Lung (tissue), 12 donors: Measurements from ENCODE around the gene UBE2H. TPM values are rescaled to one million over a fixed set of nuclear protein-coding genes. Genes with fewer than 3 reads are reported as not detected.
A peak's percentile ranks its signal among the peaks of the same experiment; 100 is the strongest.

Experiments
- ATAC-seq: fragments of 200-7000 bp; cut with Tn5 transposase; one replicate; pipeline ENCODE4 v1.9.1; 2020; ENCODE audit warnings: moderate number of reproducible peaks; ENCODE audit not compliant: insufficient read depth, low FRiP score
- DNase-seq, 3 donors: peaks; one replicate each; pipeline ENCODE4 v3.0.0-alpha.2; 2013 to 2017
- H3K27ac ChIP-seq, 2 donors: one replicate each; pipeline ENCODE4 v1.5.1; 2013; ENCODE audit warnings: mild to moderate bottlenecking in 2 of 2, moderate library complexity in 2 of 2, control low read depth in 1 of 2, inconsistent platforms in 1 of 2, low read depth in 1 of 2, low read length in 1 of 2
- H3K27me3 ChIP-seq, 3 donors: one replicate each; pipeline ENCODE4 v1.5.1; 2013; ENCODE audit warnings: low read length in 2 of 3; ENCODE audit not compliant: control insufficient read depth in 3 of 3, insufficient read depth in 3 of 3
- H3K36me3 ChIP-seq, 4 donors: one replicate each; pipeline ENCODE4 v1.5.1; 2013; ENCODE audit warnings: low read length in 4 of 4, mild to moderate bottlenecking in 1 of 4, moderate library complexity in 1 of 4; ENCODE audit not compliant: control insufficient read depth in 4 of 4, insufficient read depth in 4 of 4
- H3K4me1 ChIP-seq, 5 donors: one replicate each; pipeline ENCODE4 v1.5.1; 2013; ENCODE audit warnings: low read length in 5 of 5, mild to moderate bottlenecking in 2 of 5, moderate library complexity in 1 of 5; ENCODE audit not compliant: control insufficient read depth in 5 of 5, insufficient read depth in 5 of 5
- H3K4me3 ChIP-seq: one replicate; pipeline ENCODE4 v1.5.1; 2013; ENCODE audit warnings: mild to moderate bottlenecking, control low read depth, moderate library complexity
- H3K9ac ChIP-seq, 2 donors: one replicate each; pipeline ENCODE4 v1.5.1; 2013; ENCODE audit warnings: low read length in 2 of 2, control low read depth in 1 of 2; ENCODE audit not compliant: insufficient read depth in 1 of 2
- H3K9me3 ChIP-seq, 4 donors: one replicate each; pipeline ENCODE4 v1.5.1; 2013; ENCODE audit warnings: low read length in 3 of 4, mild to moderate bottlenecking in 1 of 4, moderate library complexity in 1 of 4; ENCODE audit not compliant: control insufficient read depth in 4 of 4, insufficient read depth in 3 of 4
- WGBS, 2 donors: extraction: QIAGEN DNeasy Blood & Tissue Kit; methylation state at CpG; one replicate each; pipeline ENCODE4 v1.1.7; 2013; 5-methylcytosine and 5-hydroxymethylcytosine counted together
- polyA plus RNA-seq, 2 donors: library from polyadenylated mRNA; stranded (reverse); fragments of 200-250 nt; gene quantifications; one replicate each; pipeline ENCODE4 v1.2.1, GENCODE V29; 2013
- total RNA-seq, 2 donors: library from RNA; depleted of rRNA in 1 of 2; stranded (reverse); fragments of >200 nt in 1 of 2; gene quantifications; one replicate each; pipeline ENCODE4 v1.2.1, GENCODE V29; 2014 to 2021
- TF ChIP-seq, protein P1 (sequence below): IDR thresholded peaks from 2 replicates; pipeline ENCODE4 v1.5.1; 2012; ENCODE audit warnings: mild to moderate bottlenecking; ENCODE audit errors: control extremely low read depth, extremely low read depth
- donor health status: control.
- donor health status: control.
- donor health status: Bipolar disorder and iron deficiency.
- donor health status: healthy.
- donor health status: DM: yes; HTN: yes; CAD: no.

UBE2H gene
- total and polyA plus RNA-seq, 4 donors = 23.0 to 102 (median 49.7) TPM

DNA sequence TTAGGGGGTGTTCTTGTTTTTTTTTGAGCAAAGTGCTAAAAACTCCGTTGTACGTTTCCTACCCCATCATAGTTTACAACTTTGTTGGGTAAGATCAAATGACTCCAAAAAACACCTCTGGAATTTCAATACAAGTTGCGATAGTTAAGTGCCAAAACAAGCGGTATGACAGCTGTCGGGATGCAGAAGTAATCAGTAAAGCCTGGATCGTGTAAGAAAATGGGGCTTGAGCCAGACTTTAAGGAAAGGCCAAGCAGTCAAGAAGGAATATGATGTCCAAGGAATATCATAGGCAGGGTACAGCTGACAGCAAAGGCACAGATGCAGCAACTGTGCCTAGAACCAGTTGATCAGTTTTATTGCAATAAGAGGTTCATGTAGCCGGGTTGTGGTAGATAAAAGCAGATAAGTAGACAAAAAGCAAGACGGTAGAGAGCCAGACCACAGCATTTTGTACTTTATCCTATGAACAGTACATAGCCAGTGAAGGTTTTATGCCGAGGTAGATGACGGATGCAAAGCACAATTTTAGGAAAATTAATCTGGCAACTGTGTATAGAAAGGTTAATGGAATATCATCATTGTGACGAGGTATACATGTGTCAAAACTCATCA is 45.5 kb downstream of the UBE2H start:
- peak overlapping the region in 1 of 2 donors; percentile 77 for H3K27ac ChIP-seq
- TF ChIP-seq, protein P1, sequence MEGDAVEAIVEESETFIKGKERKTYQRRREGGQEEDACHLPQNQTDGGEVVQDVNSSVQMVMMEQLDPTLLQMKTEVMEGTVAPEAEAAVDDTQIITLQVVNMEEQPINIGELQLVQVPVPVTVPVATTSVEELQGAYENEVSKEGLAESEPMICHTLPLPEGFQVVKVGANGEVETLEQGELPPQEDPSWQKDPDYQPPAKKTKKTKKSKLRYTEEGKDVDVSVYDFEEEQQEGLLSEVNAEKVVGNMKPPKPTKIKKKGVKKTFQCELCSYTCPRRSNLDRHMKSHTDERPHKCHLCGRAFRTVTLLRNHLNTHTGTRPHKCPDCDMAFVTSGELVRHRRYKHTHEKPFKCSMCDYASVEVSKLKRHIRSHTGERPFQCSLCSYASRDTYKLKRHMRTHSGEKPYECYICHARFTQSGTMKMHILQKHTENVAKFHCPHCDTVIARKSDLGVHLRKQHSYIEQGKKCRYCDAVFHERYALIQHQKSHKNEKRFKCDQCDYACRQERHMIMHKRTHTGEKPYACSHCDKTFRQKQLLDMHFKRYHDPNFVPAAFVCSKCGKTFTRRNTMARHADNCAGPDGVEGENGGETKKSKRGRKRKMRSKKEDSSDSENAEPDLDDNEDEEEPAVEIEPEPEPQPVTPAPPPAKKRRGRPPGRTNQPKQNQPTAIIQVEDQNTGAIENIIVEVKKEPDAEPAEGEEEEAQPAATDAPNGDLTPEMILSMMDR = no peak
- peaks cover 0 to 33% (median 5%) of the 10 kb centered on the region in 5 donors for H3K4me1 ChIP-seq
- peaks cover 0 to 6% (median 4%) of the 10 kb centered on the region in 4 donors for H3K36me3 ChIP-seq
- H3K27me3 ChIP-seq = no peaks in the 10 kb centered on the region
- peak in 2 of 3 donors; percentile 13 to 28 for DNase-seq
- ATAC-seq = no peak
- H3K9ac ChIP-seq = no peak overlapping the region
- H3K9me3 ChIP-seq = no peaks in the 10 kb centered on the region
- 82 to 90% methylated on average over 11 of the region's 11 CpGs for WGBS, 2 donors
- no peak overlapping the region for H3K4me3 ChIP-seq

DNA sequence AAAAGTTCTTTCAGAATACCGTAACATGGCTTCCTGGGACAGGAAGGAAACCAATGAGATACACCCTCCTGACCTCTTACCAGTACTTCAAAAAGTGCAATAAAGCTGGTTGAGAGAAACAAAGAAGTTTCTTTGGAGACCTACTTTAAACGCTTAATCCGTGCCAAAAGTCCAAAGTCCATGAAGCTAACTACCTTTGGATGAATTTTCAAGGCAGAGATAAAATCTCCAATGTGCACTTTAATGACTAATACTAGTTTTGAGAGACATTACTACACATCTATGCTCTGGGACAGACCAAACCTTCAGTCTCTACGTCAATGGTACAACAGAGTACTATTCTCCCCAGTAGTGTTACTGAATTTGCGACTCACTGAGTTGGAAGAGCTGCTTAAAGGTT is 46.1 kb downstream of the UBE2H start:
- Histone ChIP-seq H3K27ac (peak overlapping the region in 1 of 2 donors; percentile 77), H3K27me3 (no peaks in the 10 kb centered on the region), H3K4me3 (no peak overlapping the region), H3K4me1 (peaks cover 0 to 33% (median 5%) of the 10 kb centered on the region in 5 donors), H3K36me3 (peaks cover 0 to 6% (median 4%) of the 10 kb centered on the region in 4 donors), H3K9me3 (no peaks in the 10 kb centered on the region), H3K9ac (no peak overlapping the region)
- 71 to 80% methylated on average over 5 of the region's 5 CpGs for WGBS, 2 donors
- no peak for DNase-seq
- TF ChIP-seq, protein P1 = no peak
- no peak for ATAC-seq

DNA sequence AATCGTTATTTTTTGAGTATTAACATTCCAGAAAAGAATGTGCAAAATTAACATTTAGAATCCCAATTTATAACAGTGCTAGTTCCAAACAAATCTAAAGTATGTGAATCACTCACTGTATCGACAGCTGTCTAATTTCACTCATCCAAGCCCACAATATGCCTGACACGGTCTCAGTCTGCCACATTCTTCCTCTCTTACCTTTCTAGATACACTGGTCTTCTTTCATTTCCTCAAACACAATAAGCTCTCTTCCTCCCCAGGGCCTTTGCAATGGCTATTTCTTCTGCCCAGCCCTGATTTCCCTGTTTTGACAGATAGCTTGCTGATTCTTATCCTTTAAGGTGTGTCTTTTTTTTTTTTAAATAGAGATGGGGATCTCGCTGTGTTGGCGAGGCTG is 48.8 kb downstream of the UBE2H start:
- Histone ChIP-seq H3K9me3 (no peaks in the 10 kb centered on the region), H3K4me1 (peaks cover 0 to 29% (median 4%) of the 10 kb centered on the region in 5 donors), H3K4me3 (no peak overlapping the region), H3K9ac (no peak overlapping the region), H3K27ac (peak overlapping the region in 1 of 2 donors; percentile 27), H3K27me3 (no peaks in the 10 kb centered on the region), H3K36me3 (peaks cover 2 to 6% (median 4%) of the 10 kb centered on the region in 4 donors)
- TF ChIP-seq, protein P1 = no peak
- DNase-seq = no peak
- WGBS, 2 donors = 80 to 84% methylated on average over 5 of the region's 5 CpGs
- ATAC-seq = no peak
